HepG2 (cell line): ENCODE results near the gene ZFP82. TPM values are rescaled to one million over a fixed set of nuclear protein-coding genes. Genes with fewer than 3 reads are reported as not detected.
A peak's percentile ranks its signal among the peaks of the same experiment; 100 is the strongest.

Experiments
- BCL6 ChIP-seq: IDR thresholded peaks from 2 replicates; pipeline ENCODE4 v1.6.1; 2016; ENCODE audit warnings: missing genetic modification reagents, missing compliant biosample characterization
- BCLAF1 ChIP-seq: fragments of 450-650 bp; IDR thresholded peaks from 2 replicates; pipeline ENCODE4 v1.6.1; 2017; ENCODE audit warnings: mild to moderate bottlenecking
- CENPBD1 ChIP-seq: sonication (generic); formaldehyde crosslinking; IDR thresholded peaks from 2 replicates; pipeline ENCODE4 v1.8.0; 2022; ENCODE audit warnings: missing genetic modification reagents, low read depth, mild to moderate bottlenecking, borderline replicate concordance
- CSRNP1 ChIP-seq: sonication (generic); formaldehyde crosslinking; IDR thresholded peaks from 2 replicates; pipeline ENCODE4 v1.8.1; 2023; ENCODE audit warnings: mild to moderate bottlenecking, missing genetic modification reagents
- HNF4A ChIP-seq: sonication (generic); formaldehyde crosslinking; IDR thresholded peaks from 2 replicates; pipeline ENCODE4 v1.4.0; 2020; ENCODE audit warnings: missing genetic modification reagents
- NR2F6 ChIP-seq, 2 experiments: IDR thresholded peaks; 2 replicates each; pipeline ENCODE4 v1.6.1; 2016; ENCODE audit warnings: antibody characterized with exemption in 1 of 2, mild to moderate bottlenecking in 1 of 2
- NRL ChIP-seq: sonication (generic); formaldehyde crosslinking; IDR thresholded peaks from 2 replicates; pipeline ENCODE4 v1.5.0; 2020; ENCODE audit warnings: missing genetic modification reagents, mild to moderate bottlenecking, moderate library complexity, borderline replicate concordance
- RBM39 ChIP-seq: fragments of 200-400 bp; formaldehyde crosslinking; IDR thresholded peaks from one replicate; pipeline ENCODE4 v1.6.1; 2018; ENCODE audit warnings: antibody characterized with exemption, mild to moderate bottlenecking, low read depth, low read length; ENCODE audit not compliant: poor library complexity, severe bottlenecking
- SIX4 ChIP-seq: sonication (generic); formaldehyde crosslinking; IDR thresholded peaks from 2 replicates; pipeline ENCODE4 v1.4.0; 2020; ENCODE audit warnings: missing genetic modification reagents
- ZNF331 ChIP-seq: sonication (generic); formaldehyde crosslinking; IDR thresholded peaks from 2 replicates; pipeline ENCODE4 v1.4.0; 2020; ENCODE audit warnings: missing genetic modification reagents
- ZNF451 ChIP-seq: sonication (generic); formaldehyde crosslinking; IDR thresholded peaks from 2 replicates; pipeline ENCODE4 v1.5.0; 2020; ENCODE audit warnings: mild to moderate bottlenecking, missing genetic modification reagents
- ZNF530 ChIP-seq: sonication (generic); formaldehyde crosslinking; IDR thresholded peaks from 2 replicates; pipeline ENCODE4 v1.5.0; 2020; ENCODE audit warnings: low read depth, mild to moderate bottlenecking, missing genetic modification reagents
- ZNF703 ChIP-seq: sonication (generic); formaldehyde crosslinking; IDR thresholded peaks from 2 replicates; pipeline ENCODE4 v1.5.1; 2020; ENCODE audit warnings: missing genetic modification reagents, mild to moderate bottlenecking, moderate library complexity, borderline replicate concordance
- ZNF777 ChIP-seq: sonication (generic); formaldehyde crosslinking; IDR thresholded peaks from 2 replicates; pipeline ENCODE4 v1.4.0; 2020; ENCODE audit warnings: missing genetic modification reagents
- polyA plus RNA-seq, 8 experiments: library from polyadenylated mRNA; depleted of rRNA in 3 of 8; stranded (reverse) in 7 of 8; unstranded in 1 of 8; fragments of >200 nt; fragmentation: Illumina TruSeq in 4 of 8; extraction: Trizol in 4 of 8; gene quantifications; 2 replicates each; pipeline versions ENCODE4 v1.2.1 to v1.2.3, GENCODE V29; 2011 to 2016; ENCODE audit warnings: low read depth in 4 of 8, missing spikeins in 1 of 8, mixed read lengths in 1 of 8; ENCODE audit not compliant: insufficient read depth in 1 of 8
- total RNA-seq, 5 experiments: library from RNA; depleted of rRNA; stranded (reverse); fragments of >200 nt; fragmentation: Illumina TruSeq; extraction: Trizol; gene quantifications; 2 replicates each; pipeline ENCODE4 v1.2.3, GENCODE V29; 2016; ENCODE audit warnings: low read depth in 1 of 5
- TF ChIP-seq, protein P1 (sequence below): fragments of 450-650 bp; IDR thresholded peaks from 2 replicates; pipeline ENCODE4 v1.6.1; 2016
- TF ChIP-seq, protein P2 (sequence below): sonication (generic); formaldehyde crosslinking; IDR thresholded peaks from 2 replicates; pipeline ENCODE4 v1.4.0; 2020; ENCODE audit warnings: missing genetic modification reagents, borderline replicate concordance
- TF ChIP-seq, protein P3 (sequence below): IDR thresholded peaks from 2 replicates; pipeline ENCODE4 v1.6.1; 2016; ENCODE audit warnings: missing genetic modification reagents, missing compliant biosample characterization

The ZFP82 gene
- total and polyA plus RNA-seq, 2 of the 13 experiments (the other 11 are each of a cell fraction or from before 2014, with no cell fraction given), result 1.7 to 4.3 TPM

DNA sequence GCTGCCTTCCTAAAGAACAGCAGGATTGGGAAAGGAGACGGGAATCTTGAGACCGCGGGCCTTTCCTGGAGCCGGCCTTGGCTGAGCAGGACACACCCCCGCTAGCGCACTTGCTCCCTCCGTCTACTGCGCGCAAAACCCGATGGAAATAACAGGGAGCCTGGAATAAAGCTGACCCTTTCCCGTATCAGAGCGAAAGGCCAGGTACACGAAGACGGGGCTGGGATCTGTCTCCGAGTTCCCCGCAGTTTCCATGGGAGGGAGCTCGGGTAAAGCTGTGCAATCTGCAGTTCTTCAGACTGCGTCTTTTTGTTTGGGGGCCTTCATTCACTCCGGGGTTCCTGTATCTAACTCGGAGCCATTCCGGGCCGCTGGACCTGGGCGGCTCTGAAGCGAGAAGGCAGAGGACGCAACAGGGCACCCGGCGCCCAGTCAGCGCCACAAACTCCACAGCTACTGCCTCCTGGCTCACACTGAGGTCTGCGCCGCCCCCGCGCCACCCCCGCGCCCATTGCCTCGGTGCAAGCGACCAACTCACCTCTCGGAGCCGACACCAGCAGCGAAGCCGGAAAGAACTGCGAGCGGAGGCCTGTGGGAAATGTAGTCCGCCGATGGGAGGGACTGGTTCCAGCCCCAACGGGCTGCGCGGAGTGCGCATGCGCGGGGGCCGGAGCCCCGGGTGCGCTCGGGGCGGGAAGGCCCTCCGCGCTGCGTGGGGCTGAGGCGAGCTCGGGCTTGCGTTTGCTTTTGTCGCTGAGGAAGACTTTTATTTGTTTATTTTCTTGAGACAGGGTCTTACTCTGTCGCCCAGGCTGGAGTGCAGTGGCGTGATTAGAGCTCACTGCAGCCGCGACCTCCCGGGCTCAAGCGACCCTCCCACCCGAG lies 39.6 kb downstream of the ZFP82 start, which contains the start of gene ZFP14 (continued):
- TF ChIP-seq BCL6, result no peak
- TF ChIP-seq, protein P1, sequence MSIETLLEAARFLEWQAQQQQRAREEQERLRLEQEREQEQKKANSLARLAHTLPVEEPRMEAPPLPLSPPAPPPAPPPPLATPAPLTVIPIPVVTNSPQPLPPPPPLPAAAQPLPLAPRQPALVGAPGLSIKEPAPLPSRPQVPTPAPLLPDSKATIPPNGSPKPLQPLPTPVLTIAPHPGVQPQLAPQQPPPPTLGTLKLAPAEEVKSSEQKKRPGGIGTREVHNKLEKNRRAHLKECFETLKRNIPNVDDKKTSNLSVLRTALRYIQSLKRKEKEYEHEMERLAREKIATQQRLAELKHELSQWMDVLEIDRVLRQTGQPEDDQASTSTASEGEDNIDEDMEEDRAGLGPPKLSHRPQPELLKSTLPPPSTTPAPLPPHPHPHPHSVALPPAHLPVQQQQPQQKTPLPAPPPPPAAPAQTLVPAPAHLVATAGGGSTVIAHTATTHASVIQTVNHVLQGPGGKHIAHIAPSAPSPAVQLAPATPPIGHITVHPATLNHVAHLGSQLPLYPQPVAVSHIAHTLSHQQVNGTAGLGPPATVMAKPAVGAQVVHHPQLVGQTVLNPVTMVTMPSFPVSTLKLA, result no peak
- TF ChIP-seq, protein P2, sequence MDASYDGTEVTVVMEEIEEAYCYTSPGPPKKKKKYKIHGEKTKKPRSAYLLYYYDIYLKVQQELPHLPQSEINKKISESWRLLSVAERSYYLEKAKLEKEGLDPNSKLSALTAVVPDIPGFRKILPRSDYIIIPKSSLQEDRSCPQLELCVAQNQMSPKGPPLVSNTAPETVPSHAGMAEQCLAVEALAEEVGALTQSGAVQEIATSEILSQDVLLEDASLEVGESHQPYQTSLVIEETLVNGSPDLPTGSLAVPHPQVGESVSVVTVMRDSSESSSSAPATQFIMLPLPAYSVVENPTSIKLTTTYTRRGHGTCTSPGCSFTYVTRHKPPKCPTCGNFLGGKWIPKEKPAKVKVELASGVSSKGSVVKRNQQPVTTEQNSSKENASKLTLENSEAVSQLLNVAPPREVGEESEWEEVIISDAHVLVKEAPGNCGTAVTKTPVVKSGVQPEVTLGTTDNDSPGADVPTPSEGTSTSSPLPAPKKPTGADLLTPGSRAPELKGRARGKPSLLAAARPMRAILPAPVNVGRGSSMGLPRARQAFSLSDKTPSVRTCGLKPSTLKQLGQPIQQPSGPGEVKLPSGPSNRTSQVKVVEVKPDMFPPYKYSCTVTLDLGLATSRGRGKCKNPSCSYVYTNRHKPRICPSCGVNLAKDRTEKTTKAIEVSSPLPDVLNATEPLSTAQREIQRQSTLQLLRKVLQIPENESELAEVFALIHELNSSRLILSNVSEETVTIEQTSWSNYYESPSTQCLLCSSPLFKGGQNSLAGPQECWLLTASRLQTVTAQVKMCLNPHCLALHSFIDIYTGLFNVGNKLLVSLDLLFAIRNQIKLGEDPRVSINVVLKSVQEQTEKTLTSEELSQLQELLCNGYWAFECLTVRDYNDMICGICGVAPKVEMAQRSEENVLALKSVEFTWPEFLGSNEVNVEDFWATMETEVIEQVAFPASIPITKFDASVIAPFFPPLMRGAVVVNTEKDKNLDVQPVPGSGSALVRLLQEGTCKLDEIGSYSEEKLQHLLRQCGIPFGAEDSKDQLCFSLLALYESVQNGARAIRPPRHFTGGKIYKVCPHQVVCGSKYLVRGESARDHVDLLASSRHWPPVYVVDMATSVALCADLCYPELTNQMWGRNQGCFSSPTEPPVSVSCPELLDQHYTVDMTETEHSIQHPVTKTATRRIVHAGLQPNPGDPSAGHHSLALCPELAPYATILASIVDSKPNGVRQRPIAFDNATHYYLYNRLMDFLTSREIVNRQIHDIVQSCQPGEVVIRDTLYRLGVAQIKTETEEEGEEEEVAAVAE (CRISPR knock-in tag), result no peak
- TF ChIP-seq ZNF703 (CRISPR knock-in tag), result no peak
- no peak for TF ChIP-seq NRL
- TF ChIP-seq CENPBD1, result no peak
- no peak for TF ChIP-seq ZNF530 (CRISPR knock-in tag)
- peak; percentile 39; the same call in 1 of the 2 replicates for TF ChIP-seq HNF4A
- no peak for TF ChIP-seq NR2F6 (IDR thresholded peaks at IDR 0.05)
- TF ChIP-seq NR2F6 (CRISPR knock-in tag; IDR thresholded peaks at IDR 0.05), result no peak
- TF ChIP-seq SIX4 (CRISPR knock-in tag), result no peak
- TF ChIP-seq CSRNP1 (CRISPR knock-in tag), result peak; percentile 63
- TF ChIP-seq BCLAF1, result no peak
- TF ChIP-seq, protein P3, sequence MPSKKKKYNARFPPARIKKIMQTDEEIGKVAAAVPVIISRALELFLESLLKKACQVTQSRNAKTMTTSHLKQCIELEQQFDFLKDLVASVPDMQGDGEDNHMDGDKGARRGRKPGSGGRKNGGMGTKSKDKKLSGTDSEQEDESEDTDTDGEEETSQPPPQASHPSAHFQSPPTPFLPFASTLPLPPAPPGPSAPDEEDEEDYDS (CRISPR knock-in tag), result peak; percentile 63; the same call in 1 of the 2 replicates
- TF ChIP-seq RBM39, result peak; percentile 94
- no peak for TF ChIP-seq ZNF451
- TF ChIP-seq ZNF777 (CRISPR knock-in tag), result no peak; the same call in 1 of the 2 replicates
- no peak for TF ChIP-seq ZNF331 (CRISPR knock-in tag)
